PC-9 (cell line): ENCODE results near the gene ADGRE3. TPM values are rescaled to one million over a fixed set of nuclear protein-coding genes. Genes with fewer than 3 reads are reported as not detected.

Experiments
- BruUV-seq: library from RNA; stranded (reverse); fragments of 400-500 nt; replicated peaks from 2 replicates; lab custom pipeline; 2021; lab: Mats Ljungman, UMichigan
- CTCF ChIA-PET: fragments of 300-600 bp; sonication (Branson Sonifier 250); formaldehyde crosslinking; loops from one replicate; lab custom pipeline; 2022; ENCODE audit warnings: antibody characterized with exemption; lab: Charles Lee
- POLR2A ChIA-PET: fragments of 300-600 bp; sonication (Branson Sonifier 250); formaldehyde crosslinking; loops from one replicate; lab custom pipeline; 2022; ENCODE audit warnings: antibody characterized with exemption; ENCODE audit not compliant: unreplicated experiment; lab: Charles Lee
- DNase-seq, 2 experiments: peaks; one replicate each; pipeline versions ENCODE4 v3.0.0 to v3.0.0-alpha.2; 2015 to 2022; ENCODE audit warnings: mixed read lengths in 1 of 2
- H2AFZ ChIP-seq: fragments of 200-600 bp; sonication (generic); 2 replicates; pipeline ENCODE4 v1.8.1; 2017; ENCODE audit warnings: antibody characterized with exemption
- H3F3A ChIP-seq: fragments of 200-600 bp; sonication (generic); 2 replicates; pipeline ENCODE4 v1.8.1; 2017; ENCODE audit warnings: antibody characterized with exemption, mild to moderate bottlenecking, low read depth; ENCODE audit not compliant: insufficient read depth
- H3K27ac ChIP-seq: fragments of 200-600 bp; sonication (generic); 2 replicates; pipeline ENCODE4 v1.6.1; 2016; ENCODE audit warnings: mixed run types
- H3K27me3 ChIP-seq: fragments of 200-600 bp; sonication (generic); 2 replicates; pipeline ENCODE4 v1.6.1; 2016; ENCODE audit warnings: low read depth, mixed run types; ENCODE audit not compliant: insufficient read depth
- H3K36me3 ChIP-seq: fragments of 200-600 bp; sonication (generic); 2 replicates; pipeline ENCODE4 v1.6.1; 2016; ENCODE audit warnings: low read depth, mixed run types
- H3K4me1 ChIP-seq: fragments of 200-600 bp; sonication (generic); replicated peaks from 2 replicates; pipeline ENCODE4 v1.6.1; 2016; ENCODE audit warnings: mixed run types; ENCODE audit not compliant: insufficient read depth
- H3K4me2 ChIP-seq: fragments of 200-600 bp; sonication (generic); 2 replicates; pipeline ENCODE4 v1.6.1; 2017; ENCODE audit warnings: mixed run types
- H3K4me3 ChIP-seq: fragments of 200-600 bp; sonication (generic); 2 replicates; pipeline ENCODE4 v1.6.1; 2016; ENCODE audit warnings: mixed run types
- H3K79me2 ChIP-seq: fragments of 200-600 bp; sonication (generic); 2 replicates; pipeline ENCODE4 v1.6.1; 2017; ENCODE audit warnings: low read depth, mixed run types
- H3K9me2 ChIP-seq: fragments of 200-600 bp; sonication (generic); 2 replicates; pipeline ENCODE4 v1.8.1; 2017; ENCODE audit warnings: mild to moderate bottlenecking; ENCODE audit not compliant: insufficient read depth
- H3K9me3 ChIP-seq: fragments of 200-600 bp; sonication (generic); 2 replicates; pipeline ENCODE4 v1.8.1; 2016; ENCODE audit warnings: low read depth; ENCODE audit not compliant: insufficient read depth
- H4K20me1 ChIP-seq: fragments of 200-600 bp; sonication (generic); 2 replicates; pipeline ENCODE4 v1.8.1; 2017; ENCODE audit not compliant: insufficient read depth
- EZH2 ChIP-seq: fragments of 200-600 bp; sonication (generic); IDR thresholded peaks from 2 replicates; pipeline ENCODE4 v1.8.0; 2017; ENCODE audit warnings: antibody characterized with exemption, low read depth
- intact Hi-C: fragments of 100-400 bp; cut with micrococcal nuclease; formaldehyde crosslinking; loops from one replicate; pipeline ENCODE4 v1.10.0; 2022; ENCODE audit not compliant: unreplicated experiment
- total RNA-seq: library from RNA; stranded (reverse); gene quantifications from 2 replicates; pipeline ENCODE4 v1.2.3, GENCODE V29; 2021
- TF ChIP-seq, protein P1 (sequence below): fragments of 200-600 bp; sonication (generic); conservative IDR thresholded peaks from 2 replicates; pipeline ENCODE4 v1.6.1; 2017; ENCODE audit warnings: mixed run types, antibody characterized with exemption, mild to moderate bottlenecking, moderate library complexity

Gene ADGRE3
- total RNA-seq, 1 experiment from 2014 or later, result not detected

DNA sequence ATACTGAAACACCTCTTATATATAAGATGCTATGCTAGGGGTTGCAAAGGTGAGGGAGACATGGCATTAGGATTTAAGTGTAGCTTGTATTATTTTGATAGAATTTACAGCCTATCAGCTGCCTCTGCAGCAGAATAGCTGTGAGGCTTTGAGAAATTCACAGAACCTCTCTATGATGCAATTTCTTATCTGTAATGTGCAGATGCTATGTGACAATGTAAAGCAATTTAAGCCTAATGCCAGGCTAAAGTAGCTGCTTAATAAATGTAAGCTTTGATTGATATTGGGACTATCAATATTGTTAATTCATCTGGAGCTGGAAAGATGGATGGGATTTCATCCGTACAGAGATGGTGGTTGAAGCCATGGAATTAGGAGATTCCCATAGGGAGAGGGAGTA, 1.6 kb downstream of the ADGRE3 start:
- H3K4me1 ChIP-seq, result no peaks in the 10 kb centered on the region
- POLR2A ChIA-PET, result no interaction called here
- DNase-seq, result no peak
- H4K20me1 ChIP-seq, result no peaks in the 10 kb centered on the region; the same call in 1 of the 2 replicates
- H3K4me3 ChIP-seq, result no peak overlapping the region
- H3K27ac ChIP-seq, result no peak overlapping the region
- H3K9me2 ChIP-seq, result no peaks in the 10 kb centered on the region
- H3K27me3 ChIP-seq, result peaks cover 95% of the 10 kb centered on the region
- peaks cover 9% of the 10 kb centered on the region; the same call in 1 of the 2 replicates for H3F3A ChIP-seq
- intact Hi-C loops, result no loop called here
- no peak overlapping the region for H3K4me2 ChIP-seq
- H2AFZ ChIP-seq, result no peak overlapping the region
- no peaks in the 10 kb centered on the region for H3K36me3 ChIP-seq
- BruUV-seq, result no TSS peak
- no peaks in the 10 kb centered on the region for H3K9me3 ChIP-seq
- CTCF ChIA-PET, result no interaction called here
- H3K79me2 ChIP-seq, result no peaks in the 10 kb centered on the region
- TF ChIP-seq EZH2, result no peak
- TF ChIP-seq, protein P1, sequence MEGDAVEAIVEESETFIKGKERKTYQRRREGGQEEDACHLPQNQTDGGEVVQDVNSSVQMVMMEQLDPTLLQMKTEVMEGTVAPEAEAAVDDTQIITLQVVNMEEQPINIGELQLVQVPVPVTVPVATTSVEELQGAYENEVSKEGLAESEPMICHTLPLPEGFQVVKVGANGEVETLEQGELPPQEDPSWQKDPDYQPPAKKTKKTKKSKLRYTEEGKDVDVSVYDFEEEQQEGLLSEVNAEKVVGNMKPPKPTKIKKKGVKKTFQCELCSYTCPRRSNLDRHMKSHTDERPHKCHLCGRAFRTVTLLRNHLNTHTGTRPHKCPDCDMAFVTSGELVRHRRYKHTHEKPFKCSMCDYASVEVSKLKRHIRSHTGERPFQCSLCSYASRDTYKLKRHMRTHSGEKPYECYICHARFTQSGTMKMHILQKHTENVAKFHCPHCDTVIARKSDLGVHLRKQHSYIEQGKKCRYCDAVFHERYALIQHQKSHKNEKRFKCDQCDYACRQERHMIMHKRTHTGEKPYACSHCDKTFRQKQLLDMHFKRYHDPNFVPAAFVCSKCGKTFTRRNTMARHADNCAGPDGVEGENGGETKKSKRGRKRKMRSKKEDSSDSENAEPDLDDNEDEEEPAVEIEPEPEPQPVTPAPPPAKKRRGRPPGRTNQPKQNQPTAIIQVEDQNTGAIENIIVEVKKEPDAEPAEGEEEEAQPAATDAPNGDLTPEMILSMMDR, result no peak

- no peaks in the 10 kb centered on the region for H3K36me3 ChIP-seq
- CTCF ChIA-PET, result no interaction called here
Observed at GRCh38 chr19:14672188-14672872, 2.3 kb downstream of the ADGRE3 start.

DNA sequence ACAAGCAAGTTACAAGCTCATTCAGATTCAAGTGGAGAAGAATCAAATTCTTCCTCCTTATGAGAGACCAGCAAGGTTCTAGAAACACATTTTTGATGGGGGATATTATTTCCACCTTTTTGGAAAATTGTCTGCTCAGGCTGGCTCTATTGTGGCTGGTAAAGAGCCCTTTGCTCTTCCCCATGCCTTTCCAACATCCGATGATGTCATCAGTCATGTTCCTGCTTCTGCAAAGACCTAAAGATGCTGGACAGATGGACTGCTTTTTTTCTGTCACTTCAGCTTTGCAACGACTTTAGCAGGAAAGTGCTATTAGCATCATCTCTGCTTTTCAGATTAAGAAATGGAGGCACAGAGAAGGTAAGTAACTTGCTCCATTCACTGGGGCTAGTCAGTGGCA, 4.2 kb downstream of the ADGRE3 start:
- ChIA-PET POLR2A (no interaction called here), CTCF (no interaction called here)
- Histone ChIP-seq H4K20me1 (no peaks in the 10 kb centered on the region; the same call in 1 of the 2 replicates), H3K4me3 (no peak overlapping the region), H2AFZ (no peak overlapping the region), H3K9me3 (no peaks in the 10 kb centered on the region), H3K27ac (no peak overlapping the region), H3K4me1 (no peaks in the 10 kb centered on the region), H3K79me2 (no peaks in the 10 kb centered on the region), H3F3A (peaks cover 9% of the 10 kb centered on the region; the same call in 1 of the 2 replicates), H3K27me3 (peaks cover 75% of the 10 kb centered on the region), H3K9me2 (no peaks in the 10 kb centered on the region), H3K36me3 (no peaks in the 10 kb centered on the region), H3K4me2 (no peak overlapping the region)
- no peak for TF ChIP-seq EZH2
- TF ChIP-seq, protein P1, result no peak
- intact Hi-C loops, result no loop called here
- no peak for DNase-seq
- BruUV-seq, result no TSS peak

More at GRCh38 chr19:14672188-14672872, 2.3 kb downstream of the ADGRE3 start:
- H3F3A ChIP-seq, result peaks cover 9% of the 10 kb centered on the region; the same call in 1 of the 2 replicates
- no peaks in the 10 kb centered on the region for H3K9me3 ChIP-seq
- no peak overlapping the region for H3K4me2 ChIP-seq
- no peak overlapping the region for H3K4me3 ChIP-seq
- no peaks in the 10 kb centered on the region; the same call in 1 of the 2 replicates for H4K20me1 ChIP-seq
- H3K27ac ChIP-seq, result no peak overlapping the region
- no peak for DNase-seq
- H3K4me1 ChIP-seq, result no peaks in the 10 kb centered on the region
- intact Hi-C loops, result no loop called here
- peaks cover 91% of the 10 kb centered on the region for H3K27me3 ChIP-seq
- no peaks in the 10 kb centered on the region for H3K79me2 ChIP-seq
- no peaks in the 10 kb centered on the region for H3K9me2 ChIP-seq
- TF ChIP-seq, protein P1, result no peak
- no peak for TF ChIP-seq EZH2
- BruUV-seq, result no TSS peak
- POLR2A ChIA-PET, result no interaction called here
- no peak overlapping the region for H2AFZ ChIP-seq
